HG03064 (cell line): ENCODE measurements around the gene KEL.
"Not testable (repeated sequence)": the region's sequence is repeated elsewhere in the genome, so short reads cannot be mapped to it uniquely, and the experiment has no call there.

Source experiments
- ATAC-seq: cut with Tn5 transposase; IDR thresholded peaks from one replicate; pipeline ENCODE4 v1.9.1; 2021; ENCODE audit warnings: low read depth; ENCODE audit not compliant: unreplicated experiment

KEL gene, protein sequence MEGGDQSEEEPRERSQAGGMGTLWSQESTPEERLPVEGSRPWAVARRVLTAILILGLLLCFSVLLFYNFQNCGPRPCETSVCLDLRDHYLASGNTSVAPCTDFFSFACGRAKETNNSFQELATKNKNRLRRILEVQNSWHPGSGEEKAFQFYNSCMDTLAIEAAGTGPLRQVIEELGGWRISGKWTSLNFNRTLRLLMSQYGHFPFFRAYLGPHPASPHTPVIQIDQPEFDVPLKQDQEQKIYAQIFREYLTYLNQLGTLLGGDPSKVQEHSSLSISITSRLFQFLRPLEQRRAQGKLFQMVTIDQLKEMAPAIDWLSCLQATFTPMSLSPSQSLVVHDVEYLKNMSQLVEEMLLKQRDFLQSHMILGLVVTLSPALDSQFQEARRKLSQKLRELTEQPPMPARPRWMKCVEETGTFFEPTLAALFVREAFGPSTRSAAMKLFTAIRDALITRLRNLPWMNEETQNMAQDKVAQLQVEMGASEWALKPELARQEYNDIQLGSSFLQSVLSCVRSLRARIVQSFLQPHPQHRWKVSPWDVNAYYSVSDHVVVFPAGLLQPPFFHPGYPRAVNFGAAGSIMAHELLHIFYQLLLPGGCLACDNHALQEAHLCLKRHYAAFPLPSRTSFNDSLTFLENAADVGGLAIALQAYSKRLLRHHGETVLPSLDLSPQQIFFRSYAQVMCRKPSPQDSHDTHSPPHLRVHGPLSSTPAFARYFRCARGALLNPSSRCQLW

DNA sequence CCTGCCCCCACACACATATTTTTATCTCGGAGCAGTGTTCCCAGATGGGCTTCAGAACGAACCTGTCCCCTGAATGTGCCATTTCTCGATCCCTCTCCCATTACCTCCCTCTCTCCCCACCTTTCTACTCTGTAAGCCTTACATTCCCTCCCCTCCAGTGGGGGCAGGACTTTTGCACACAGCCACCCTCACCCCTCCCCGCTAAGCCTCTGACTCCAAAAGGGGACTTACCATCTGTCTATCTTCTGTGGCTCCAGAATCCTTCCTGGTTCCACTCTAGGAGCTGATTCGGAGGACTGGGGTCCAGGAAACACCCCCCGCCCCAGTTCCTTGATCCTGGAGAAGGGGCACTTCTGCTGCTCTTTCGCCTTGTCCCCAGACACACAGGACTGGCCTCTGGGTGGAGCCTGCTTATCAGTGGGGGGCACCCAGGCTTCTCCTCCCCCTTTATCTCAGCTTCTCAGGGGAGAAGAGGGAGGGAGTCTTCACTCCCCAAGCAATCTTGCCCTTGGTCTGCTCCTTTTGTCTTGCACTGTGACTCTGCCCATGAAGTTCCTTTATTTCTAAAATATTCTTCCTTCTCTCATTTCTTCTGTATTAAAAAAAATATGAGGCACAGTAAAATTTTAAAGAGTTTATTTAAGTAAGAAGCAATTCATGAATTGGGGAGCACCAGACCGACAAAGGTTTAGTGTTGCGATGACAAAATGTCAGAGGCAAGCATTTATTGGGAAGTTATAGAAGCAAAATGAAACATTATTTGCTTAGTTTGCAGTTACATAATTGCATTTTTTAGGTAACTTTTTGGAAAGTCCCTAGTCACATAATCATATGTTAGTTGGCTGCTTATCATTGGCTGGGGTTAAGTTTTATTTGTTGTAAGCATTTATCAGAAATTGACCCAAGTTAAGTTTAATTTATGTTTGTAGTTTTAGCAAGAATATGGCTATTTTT, at the start of gene KEL:
KEL (minus strand) TSS at position 391 of the 954 bp plus-strand sequence; CDS start at position 234, 157 bp downstream.
- no peak for ATAC-seq

DNA sequence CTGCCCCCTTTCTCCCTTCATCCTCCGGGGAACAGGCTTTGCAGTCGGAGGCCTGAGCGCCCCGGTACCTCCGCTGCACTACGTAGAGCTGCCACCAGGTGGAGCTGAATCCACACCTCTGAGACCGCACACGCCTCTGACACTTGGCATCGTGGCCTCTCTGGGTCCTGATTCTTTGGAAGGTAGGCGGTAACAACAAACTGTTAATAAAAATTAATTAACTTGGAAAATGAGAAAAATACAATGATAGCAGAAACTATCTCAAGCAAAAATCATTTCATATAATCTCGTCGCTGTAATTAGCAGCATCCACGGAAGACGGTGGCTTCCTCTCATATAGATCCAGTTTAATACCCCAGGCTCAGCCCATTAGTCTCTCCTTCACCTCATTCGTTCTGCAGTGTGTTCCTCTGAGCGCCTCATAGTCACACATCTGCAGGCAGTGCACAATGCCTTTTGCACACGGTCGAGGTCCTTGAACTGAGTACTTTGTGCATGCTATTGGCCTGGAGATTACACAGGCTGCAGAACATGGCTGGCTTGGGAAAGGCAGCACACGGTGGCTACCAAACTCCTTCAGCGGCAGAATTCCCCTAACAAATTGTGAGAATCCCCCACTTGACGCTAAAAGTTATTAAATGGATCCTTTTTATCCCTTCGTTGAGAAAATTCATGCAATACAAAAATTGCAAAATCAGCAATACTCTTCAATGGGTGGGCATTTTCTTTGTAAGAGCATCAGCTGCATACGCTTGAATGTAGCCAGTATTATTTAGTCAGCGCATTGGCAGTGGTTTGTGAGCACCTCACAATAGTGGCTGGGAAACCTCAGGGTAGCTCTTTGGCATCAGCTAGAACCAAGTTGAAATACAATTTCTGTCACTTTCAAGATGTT, 46.1 kb upstream of the KEL start:
- peak; percentile 76 for ATAC-seq

DNA sequence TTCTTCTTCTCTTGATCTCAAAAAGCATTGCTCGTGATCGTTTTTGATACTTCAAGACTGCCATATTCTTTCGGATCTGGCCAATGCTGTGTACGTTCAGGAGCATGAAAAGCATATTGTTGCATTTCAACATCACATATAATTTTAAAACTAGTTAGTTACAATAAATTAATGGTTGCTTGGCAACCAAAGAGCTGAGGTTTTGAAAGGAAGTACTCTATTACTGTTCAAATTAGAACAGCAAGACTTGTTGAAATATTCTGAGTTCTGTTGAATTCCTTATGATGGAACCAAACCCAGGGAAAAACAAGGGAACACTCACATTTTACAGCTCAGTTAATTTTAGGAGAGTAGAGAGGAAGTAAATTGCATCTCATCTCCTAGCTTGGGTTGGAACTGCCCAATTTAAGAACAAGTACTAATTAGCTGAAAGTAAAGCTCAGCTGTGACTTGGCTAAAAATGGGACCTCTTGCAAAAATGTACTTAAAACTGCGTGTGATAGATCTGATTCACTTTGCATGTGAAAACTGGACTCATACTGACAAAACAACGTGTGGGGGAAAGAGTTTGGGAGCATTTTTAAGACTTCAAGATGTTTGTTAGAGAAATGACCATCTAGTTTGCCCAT, 43.6 kb upstream of the KEL start:
- ATAC-seq = no peak

DNA sequence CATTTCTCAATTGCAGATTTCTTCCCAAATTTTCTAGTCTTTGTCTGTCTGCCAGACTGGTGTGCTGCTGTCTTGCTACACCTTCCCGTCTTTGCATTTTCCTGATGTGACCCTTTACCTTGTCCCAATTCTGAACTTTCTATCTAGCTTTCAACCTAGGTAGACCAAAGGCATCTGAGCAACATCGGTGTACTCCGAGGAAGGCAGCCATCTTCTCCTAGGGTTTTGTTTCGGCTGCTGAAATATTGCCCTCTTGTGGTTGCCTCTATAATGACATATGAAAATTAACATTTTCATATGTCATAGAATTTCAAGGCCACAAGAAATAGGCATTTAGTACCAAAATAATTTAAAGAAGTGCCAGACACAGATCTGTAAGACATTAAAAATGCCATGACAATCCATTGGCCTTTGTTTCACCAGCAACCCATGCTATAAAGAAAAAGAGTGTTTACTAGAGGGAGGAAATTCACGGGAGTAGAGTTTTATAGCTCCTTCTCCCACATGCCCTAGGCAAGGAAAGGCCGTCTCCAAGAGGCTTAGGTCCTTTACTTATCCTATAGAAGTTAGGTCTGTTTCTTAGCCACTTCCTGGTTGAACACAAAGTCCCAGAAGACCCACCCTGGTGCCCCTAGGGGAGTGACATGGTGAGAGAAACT, 41.4 kb upstream of the KEL start:
- no peak for ATAC-seq

DNA sequence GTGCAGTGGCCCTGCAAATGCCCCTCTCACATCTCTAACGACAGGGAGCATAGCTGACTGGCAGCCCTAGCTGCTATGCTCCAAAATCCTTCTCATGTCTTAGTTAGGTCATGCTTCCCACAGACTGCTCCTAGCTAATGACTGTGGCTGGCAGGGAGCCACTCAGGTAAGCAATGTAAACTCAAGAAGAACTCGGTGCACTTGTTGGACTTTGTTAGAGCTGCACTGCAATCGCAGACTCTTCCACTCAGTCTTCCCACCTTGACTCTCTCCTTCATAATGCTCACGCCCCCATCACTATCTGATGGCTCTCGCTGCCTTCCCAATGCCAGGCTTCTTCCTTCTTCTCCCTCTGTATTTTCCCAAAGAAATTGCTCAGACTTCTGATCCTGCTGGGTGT, 40.7 kb upstream of the KEL start:
- ATAC-seq = no peak

DNA sequence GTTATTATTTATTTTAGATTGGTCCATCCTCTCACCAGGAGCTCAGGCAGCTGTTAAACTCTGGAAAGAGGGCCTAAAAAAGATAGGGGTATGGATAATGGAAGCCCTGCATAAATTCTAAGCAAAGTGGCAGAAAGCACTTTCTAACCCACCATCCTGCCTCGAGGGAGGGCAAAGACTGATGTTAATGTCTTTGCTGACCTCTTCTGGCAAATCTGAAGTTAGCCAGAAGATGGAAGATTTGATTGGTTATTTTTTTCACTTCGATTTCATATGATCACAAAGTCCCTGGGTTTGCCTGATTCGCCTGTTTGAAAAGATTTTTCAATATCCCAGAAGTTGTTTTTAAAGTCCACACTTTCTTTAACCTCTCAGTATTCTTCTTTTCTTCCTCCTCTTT, 39.9 kb upstream of the KEL start:
- no peak for ATAC-seq

DNA sequence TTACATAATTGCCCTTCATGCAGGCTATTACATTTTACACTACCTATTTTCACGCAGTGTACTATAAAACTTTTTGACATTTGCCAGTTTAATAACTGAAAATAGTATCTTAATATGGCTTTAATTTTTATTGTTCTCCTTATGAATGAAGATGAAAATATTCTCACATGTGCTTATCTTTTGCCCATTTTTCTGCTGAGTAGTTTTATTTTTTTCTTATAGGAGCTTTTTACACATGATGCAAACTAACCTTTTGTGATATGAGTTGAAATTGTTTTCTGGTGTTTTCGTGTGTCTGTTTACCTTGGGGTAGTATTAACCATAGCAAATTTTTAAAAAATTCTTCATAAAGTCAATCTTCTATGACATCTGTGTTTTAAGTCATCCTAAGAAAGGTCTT, 38.5 kb upstream of the KEL start:
- ATAC-seq = no peak

DNA sequence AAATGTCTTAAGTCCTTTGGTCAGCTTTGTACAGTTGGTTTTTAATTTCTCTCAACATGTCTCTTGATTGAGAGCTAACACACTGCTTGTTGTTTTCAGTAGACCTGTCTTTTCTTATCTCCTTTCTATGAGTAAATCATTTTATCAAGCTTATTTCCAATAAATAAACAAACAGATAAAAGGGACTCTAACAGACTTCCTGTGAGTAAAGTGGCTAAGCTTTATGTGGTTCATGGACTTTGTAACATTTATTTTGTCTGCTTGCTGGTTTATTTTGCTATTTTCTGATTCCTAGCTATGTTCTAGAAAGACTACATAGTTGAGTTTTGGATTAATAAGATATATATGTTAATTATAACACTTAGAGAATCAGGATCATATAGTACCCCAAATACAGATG, 37.6 kb upstream of the KEL start:
- ATAC-seq = no peak

DNA sequence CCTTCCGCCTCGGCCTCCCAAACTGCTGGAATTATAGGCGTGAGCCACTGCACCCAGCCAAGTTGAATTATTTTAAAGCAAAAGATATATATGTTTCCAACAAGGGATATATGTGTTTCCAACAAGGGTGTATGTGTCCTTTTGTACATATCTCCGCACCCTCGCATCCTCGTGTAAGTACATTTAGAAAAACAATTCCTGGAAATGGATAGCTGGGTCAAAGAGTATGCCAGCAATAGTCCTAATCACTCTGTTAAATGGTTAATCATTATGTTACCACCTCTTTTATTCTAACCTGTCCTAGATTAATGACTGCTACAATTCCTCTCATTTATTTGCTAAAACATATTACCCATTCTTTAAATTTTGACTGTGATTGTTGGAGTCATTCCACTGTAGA, 36.8 kb upstream of the KEL start:
- ATAC-seq = no peak

DNA sequence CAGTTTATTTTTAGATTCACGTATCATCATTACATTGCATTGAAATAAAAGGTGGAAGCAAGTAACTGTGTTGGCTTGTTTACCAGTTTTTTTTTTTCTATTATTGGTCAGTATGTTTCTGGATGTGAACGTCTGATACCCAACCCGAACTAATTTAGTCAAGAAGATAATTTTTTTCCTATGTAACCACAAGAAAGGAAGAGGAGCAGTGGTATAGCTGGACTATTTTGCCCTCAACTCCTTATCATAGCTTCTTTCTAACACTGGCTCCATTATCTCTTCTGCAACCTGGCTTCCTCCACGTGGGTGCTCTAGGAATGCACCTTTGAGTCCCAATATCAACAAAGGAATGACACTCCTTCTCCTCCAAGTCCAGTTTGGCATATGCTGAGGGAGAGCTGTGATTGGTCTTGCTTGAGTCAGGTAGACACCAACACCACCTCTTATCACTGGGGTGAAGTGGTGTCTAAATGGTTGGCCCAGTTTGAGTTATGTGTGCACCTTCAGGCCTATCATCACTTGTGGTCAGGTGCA, 35.4 kb upstream of the KEL start:
- no peak for ATAC-seq

DNA sequence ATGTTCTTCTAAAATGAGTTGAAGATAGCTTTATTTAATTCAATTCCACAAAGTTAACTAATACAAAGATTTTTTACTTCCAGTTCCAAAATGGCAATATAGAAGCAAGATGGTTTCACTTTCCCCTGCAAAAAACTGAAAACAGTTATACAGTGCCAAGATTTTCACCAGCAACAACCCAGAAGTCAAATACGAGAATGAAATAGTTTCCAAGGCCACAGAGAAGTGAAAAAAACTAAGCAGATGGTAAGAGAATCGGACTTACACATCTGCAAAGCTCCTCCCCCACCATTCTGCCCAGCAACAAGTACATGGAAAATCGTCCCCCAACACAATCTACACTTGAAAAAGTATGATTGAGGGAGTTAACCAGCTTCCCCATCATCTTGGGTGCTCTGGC, 30.3 kb upstream of the KEL start:
- ATAC-seq = no peak

DNA sequence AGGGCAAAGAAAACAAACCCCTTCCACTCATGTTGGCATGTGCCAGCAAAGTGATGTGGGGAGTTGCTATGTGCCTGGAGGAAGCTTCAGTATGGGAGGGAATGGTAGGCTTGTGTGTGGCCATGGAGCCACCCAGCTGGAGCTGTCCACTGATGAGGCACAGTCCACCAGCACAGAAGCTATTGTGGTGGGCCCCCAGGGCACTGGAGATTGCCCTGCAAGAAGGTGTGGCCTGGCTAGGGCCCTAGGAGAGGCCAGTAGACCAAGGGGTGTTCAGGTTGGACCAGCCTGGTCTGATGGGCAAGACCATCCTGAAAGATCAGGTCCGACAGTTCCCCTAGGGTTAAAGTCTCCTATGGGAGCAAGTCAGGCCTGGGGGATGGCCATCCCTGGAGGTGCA, 22.1 kb upstream of the KEL start:
- ATAC-seq = no peak

DNA sequence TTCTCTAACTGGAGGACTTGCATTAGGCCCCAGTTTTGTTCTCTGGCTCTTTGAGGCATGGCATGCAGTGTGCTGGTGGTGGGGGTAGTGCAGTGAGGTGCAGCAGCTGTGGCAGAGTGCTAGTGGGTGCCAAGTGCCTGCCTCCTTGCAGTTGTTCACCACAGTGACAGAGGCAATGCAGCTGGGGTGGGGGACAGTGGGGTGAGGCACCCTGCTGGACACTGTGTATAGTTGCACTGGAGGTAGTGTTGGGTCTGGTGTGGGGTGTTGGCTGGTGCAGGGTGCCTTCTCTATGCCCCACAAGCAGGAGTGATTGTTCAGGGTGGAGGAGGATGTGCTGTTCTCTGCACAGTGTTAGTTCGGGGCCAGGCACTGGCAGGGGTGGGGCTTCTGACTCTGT, 21.7 kb upstream of the KEL start:
- ATAC-seq = no peak

DNA sequence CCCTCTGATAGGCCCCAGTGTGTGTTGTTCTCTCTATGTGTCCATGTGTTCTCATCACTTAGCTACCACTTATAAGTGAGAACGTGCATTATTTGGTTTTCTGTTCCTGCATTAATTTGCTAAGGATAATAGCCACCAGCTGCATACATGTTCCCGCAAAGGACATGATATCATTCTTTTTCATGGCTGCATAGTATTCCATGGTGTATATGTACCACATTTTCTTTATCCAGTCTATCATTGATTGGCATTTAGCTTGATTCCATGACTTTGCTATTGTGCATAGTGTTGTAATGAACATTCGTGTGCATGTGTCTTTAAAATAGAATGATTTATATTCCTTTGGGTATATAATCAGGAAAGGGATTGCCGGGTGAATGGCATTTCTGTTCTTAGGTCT, 16.2 kb upstream of the KEL start:
- not testable (repeated sequence) for ATAC-seq

DNA sequence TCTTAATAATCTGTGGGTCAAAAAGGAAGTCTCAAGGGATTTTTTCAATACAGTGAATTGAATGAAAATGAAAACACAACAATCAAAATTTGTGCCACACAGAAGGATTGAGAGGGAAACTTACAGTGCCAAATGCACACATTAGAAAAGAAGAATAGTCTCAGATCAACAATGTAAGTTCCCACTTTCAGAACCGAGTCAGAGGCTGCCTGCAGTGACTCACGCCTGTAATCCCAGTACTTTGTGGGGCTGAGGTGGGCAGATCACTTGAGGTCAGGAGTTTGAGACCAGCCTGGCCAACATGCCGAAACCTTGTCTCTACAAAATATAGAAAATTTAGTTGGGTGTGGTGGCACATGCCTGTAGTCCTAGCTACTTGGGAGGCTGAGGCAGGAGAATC, 12.5 kb upstream of the KEL start:
- no peak for ATAC-seq

DNA sequence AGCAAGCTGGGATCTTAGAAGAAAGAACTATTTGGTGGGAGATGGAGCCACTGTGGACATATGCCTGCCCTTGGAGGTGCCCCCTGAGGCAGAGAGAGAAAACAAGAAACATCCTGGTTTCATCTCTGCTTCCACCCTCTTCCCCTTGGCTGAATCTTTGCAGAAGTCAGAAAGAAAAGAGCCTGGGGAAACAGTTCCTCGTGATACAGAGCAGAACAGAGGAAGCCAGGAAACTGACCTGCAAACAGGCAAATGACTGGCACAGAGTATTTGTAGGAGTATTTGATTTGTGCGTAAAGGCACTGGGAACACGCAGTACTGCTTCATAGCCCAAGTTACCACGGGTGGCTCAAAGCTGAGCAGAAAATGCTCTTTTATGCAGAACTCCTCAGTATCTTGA, 7.0 kb upstream of the KEL start:
- no peak for ATAC-seq

DNA sequence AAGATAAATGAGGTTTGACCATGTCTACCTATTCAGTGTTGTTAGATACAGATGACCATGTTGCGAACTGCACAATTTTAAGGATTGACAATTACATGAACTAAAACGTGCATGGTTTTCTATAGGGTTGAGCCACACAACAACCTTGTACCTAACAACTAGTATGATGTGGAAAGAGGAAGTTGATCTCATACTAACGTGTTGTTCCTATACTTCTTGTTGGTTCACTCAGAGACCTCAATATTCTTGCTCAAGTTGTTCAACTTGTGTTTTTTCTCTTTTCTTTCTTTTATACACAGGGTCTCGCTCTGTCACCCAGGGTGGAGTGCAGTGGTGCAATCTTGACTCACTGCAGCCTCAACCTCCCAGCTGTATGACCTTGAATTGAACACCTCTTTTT, 6.1 kb upstream of the KEL start:
- no peak for ATAC-seq

DNA sequence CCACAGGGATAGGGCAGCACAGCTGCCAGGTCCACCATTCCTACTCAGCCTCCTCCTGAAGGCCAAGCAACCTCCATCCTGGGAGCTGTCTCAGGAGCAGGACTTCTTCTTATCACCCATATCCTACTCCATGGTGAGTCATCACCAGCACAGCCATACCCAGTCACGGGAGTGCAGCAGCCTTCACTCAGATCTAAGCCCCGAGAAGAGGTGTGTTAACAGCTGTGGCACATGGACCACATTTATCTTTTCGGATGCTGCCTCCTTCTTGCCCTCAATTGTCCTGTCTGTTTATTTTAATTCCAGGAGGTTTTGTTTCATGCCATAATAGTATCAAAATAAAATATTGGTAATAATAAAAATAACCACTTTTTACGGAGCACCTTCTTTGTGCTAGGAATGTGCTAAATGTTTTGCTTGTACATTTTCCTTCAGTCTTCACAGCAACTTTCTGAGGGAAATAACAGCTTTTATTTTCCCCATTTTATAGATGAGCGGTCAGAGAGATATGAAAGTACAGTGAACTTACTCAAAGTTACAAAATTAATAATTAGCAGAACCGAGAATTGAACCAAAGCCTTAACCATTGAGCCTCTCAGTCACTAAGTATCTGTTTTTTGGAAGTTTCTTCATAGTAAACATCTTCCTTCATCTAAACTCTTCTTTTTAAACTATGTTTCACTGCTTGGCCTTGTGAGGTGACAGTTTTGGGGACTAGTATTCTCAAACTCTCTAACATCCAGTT, 2.5 kb upstream of the KEL start:
- no peak for ATAC-seq
